Caco-2 (cell line): Measurements from ENCODE around the gene TOM1L1. TPM values are rescaled to one million over a fixed set of nuclear protein-coding genes. Genes with fewer than 3 reads are reported as not detected.

Experiments used
- BruUV-seq: library from RNA; stranded (reverse); fragments of 400-500 nt; replicated peaks from 2 replicates; lab custom pipeline; 2021; lab: Mats Ljungman, UMichigan
- CTCF ChIA-PET: fragments of 300-600 bp; sonication (Branson Sonifier 250); formaldehyde crosslinking; loops from one replicate; lab custom pipeline; 2022; ENCODE audit warnings: antibody characterized with exemption; lab: Charles Lee
- POLR2A ChIA-PET: fragments of 300-600 bp; sonication (Branson Sonifier 250); formaldehyde crosslinking; loops from one replicate; lab custom pipeline; 2022; ENCODE audit warnings: antibody characterized with exemption; lab: Charles Lee
- DNase-seq, 2 experiments: peaks; one replicate each; pipeline versions ENCODE4 v3.0.0 to v3.0.0-alpha.2; 2020 to 2022
- H3K27me3 ChIP-seq: replicated peaks from 2 replicates; pipeline ENCODE4 v1.6.0; 2011; ENCODE audit warnings: low read length; ENCODE audit not compliant: control insufficient read depth, insufficient read depth
- H3K36me3 ChIP-seq: 2 replicates; pipeline ENCODE4 v1.5.1; 2011; ENCODE audit warnings: low read length; ENCODE audit not compliant: control insufficient read depth, insufficient read depth
- H3K4me1 ChIP-seq: fragments of 250-450 bp; sonication (Bioruptor Pico); 2 replicates; pipeline ENCODE4 v1.5.1; 2020; ENCODE audit warnings: mild to moderate bottlenecking
- H3K4me3 ChIP-seq: 2 replicates; pipeline ENCODE4 v1.5.1; 2011; ENCODE audit warnings: low read depth, mild to moderate bottlenecking, control low read depth, low read length
- H3K9me3 ChIP-seq: fragments of 250-450 bp; sonication (Bioruptor Pico); 2 replicates; pipeline ENCODE4 v1.5.1; 2020; ENCODE audit warnings: mild to moderate bottlenecking, moderate library complexity
- H3K27ac Mint-ChIP-seq: one replicate; pipeline ENCODE4 v1.8.0; 2022; ENCODE audit warnings: mixed read lengths; ENCODE audit not compliant: unreplicated experiment
- H3K27me3 Mint-ChIP-seq: one replicate; pipeline ENCODE4 v1.8.0; 2022; ENCODE audit warnings: mixed read lengths; ENCODE audit not compliant: insufficient read depth, unreplicated experiment
- H3K36me3 Mint-ChIP-seq: one replicate; pipeline ENCODE4 v1.8.0; 2022; ENCODE audit warnings: mild to moderate bottlenecking, mixed read lengths; ENCODE audit not compliant: insufficient read depth, unreplicated experiment
- H3K4me1 Mint-ChIP-seq: one replicate; pipeline ENCODE4 v1.8.0; 2022; ENCODE audit warnings: low read depth, mixed read lengths; ENCODE audit not compliant: unreplicated experiment
- H3K4me3 Mint-ChIP-seq: one replicate; pipeline ENCODE4 v1.8.0; 2022; ENCODE audit warnings: mild to moderate bottlenecking, moderate library complexity, mixed read lengths; ENCODE audit not compliant: unreplicated experiment
- H3K9me3 Mint-ChIP-seq: one replicate; pipeline ENCODE4 v1.8.0; 2022; ENCODE audit warnings: mixed read lengths; ENCODE audit not compliant: unreplicated experiment
- CTCF ChIP-seq, 2 experiments: fragments of 200-600 bp in 1 of 2; IDR thresholded peaks; 1 replicate in 1 of 2; 2 replicates in 1 of 2; pipeline versions ENCODE4 v1.5.1 to v1.8.0; 2011 to 2022; ENCODE audit warnings: antibody characterized with exemption in 1 of 2, control low read depth in 1 of 2, inconsistent platforms in 1 of 2, low read depth in 1 of 2, low read length in 1 of 2, mild to moderate bottlenecking in 1 of 2, moderate library complexity in 1 of 2; ENCODE audit not compliant: insufficient read depth in 1 of 2, severe bottlenecking in 1 of 2, unreplicated experiment in 1 of 2
- intact Hi-C: fragments of 100-400 bp; cut with micrococcal nuclease; formaldehyde crosslinking; loops from one replicate; pipeline ENCODE4 v1.10.0; 2022; ENCODE audit not compliant: unreplicated experiment
- total RNA-seq: library from RNA; stranded (reverse); gene quantifications from 2 replicates; pipeline ENCODE4 v1.2.3, GENCODE V29; 2022

TOM1L1 gene
- total RNA-seq, 1 experiment from 2014 or later, result 48.7 TPM

GRCh38 chr17:55002458-55002857, 101.8 kb downstream of the TOM1L1 start:
- BruUV-seq, result no TSS peak
- Histone ChIP-seq H3K9me3 (no peaks in the 10 kb centered on the region), H3K36me3 (no peaks in the 10 kb centered on the region), H3K27me3 (no peaks in the 10 kb centered on the region), H3K4me3 (no peak overlapping the region), H3K4me1 (no peaks in the 10 kb centered on the region)
- no peaks in the 10 kb centered on the region for H3K9me3 Mint-ChIP-seq
- H3K4me1 Mint-ChIP-seq, result no peaks in the 10 kb centered on the region
- ChIA-PET CTCF (no interaction called here), POLR2A (no interaction called here)
- no peaks in the 10 kb centered on the region for H3K27me3 Mint-ChIP-seq
- no peak for DNase-seq
- H3K4me3 Mint-ChIP-seq, result no peak overlapping the region
- no peak overlapping the region for H3K27ac Mint-ChIP-seq
- TF ChIP-seq CTCF (IDR thresholded peaks at IDR 0.05; ENCODE audit: insufficient read depth in 1 of 2, low read depth in 1 of 2, low read length in 1 of 2, severe bottlenecking in 1 of 2, unreplicated experiment in 1 of 2), result no peak
- intact Hi-C loops, result no loop called here
- H3K36me3 Mint-ChIP-seq, result no peaks in the 10 kb centered on the region

GRCh38 chr17:55004484-55004883, 103.8 kb downstream of the TOM1L1 start:
- ChIA-PET CTCF (no interaction called here), POLR2A (no interaction called here)
- H3K9me3 Mint-ChIP-seq, result no peaks in the 10 kb centered on the region
- no TSS peak for BruUV-seq
- H3K4me1 Mint-ChIP-seq, result no peaks in the 10 kb centered on the region
- H3K4me3 Mint-ChIP-seq, result no peak overlapping the region
- H3K36me3 Mint-ChIP-seq, result no peaks in the 10 kb centered on the region
- H3K27me3 Mint-ChIP-seq, result no peaks in the 10 kb centered on the region
- H3K4me3 ChIP-seq, result no peak overlapping the region
- H3K27me3 ChIP-seq, result no peaks in the 10 kb centered on the region
- no peak overlapping the region for H3K27ac Mint-ChIP-seq
- H3K9me3 ChIP-seq, result no peaks in the 10 kb centered on the region
- DNase-seq, result no peak
- TF ChIP-seq CTCF (IDR thresholded peaks at IDR 0.05; ENCODE audit: insufficient read depth in 1 of 2, low read depth in 1 of 2, low read length in 1 of 2, severe bottlenecking in 1 of 2, unreplicated experiment in 1 of 2), result no peak
- no peaks in the 10 kb centered on the region for H3K4me1 ChIP-seq
- no peaks in the 10 kb centered on the region for H3K36me3 ChIP-seq
- intact Hi-C loops, result no loop called here

GRCh38 chr17:55005520-55005919, 104.9 kb downstream of the TOM1L1 start:
- Mint-ChIP-seq H3K27ac (no peak overlapping the region), H3K27me3 (no peaks in the 10 kb centered on the region), H3K36me3 (no peaks in the 10 kb centered on the region), H3K4me3 (no peak overlapping the region), H3K9me3 (no peaks in the 10 kb centered on the region), H3K4me1 (no peaks in the 10 kb centered on the region)
- Histone ChIP-seq H3K36me3 (no peaks in the 10 kb centered on the region), H3K9me3 (no peaks in the 10 kb centered on the region), H3K4me1 (no peaks in the 10 kb centered on the region), H3K4me3 (no peak overlapping the region), H3K27me3 (no peaks in the 10 kb centered on the region)
- no TSS peak for BruUV-seq
- peak; percentile 58 for TF ChIP-seq CTCF (IDR thresholded peaks at IDR 0.05; ENCODE audit: insufficient read depth in 1 of 2, low read depth in 1 of 2, low read length in 1 of 2, severe bottlenecking in 1 of 2, unreplicated experiment in 1 of 2)
- POLR2A ChIA-PET, result no interaction called here
- intact Hi-C loops, result no loop called here
- CTCF ChIA-PET, result interaction anchor here (1.0 to 1.3 kb wide), 3 partner anchors 11 to 105 kb away, joined by 3 to 5 read pairs (median 3); partner anchors contain the start of gene TOM1L1
- DNase-seq, result peak in 1 of 2 experiments; percentile 24

Other genes with a start within 250 kb of the TOM1L1 start
- gene COX11, start 67.8 kb downstream of the TOM1L1 start, total RNA-seq, result 75.9 and 77.6 TPM in 2 replicates
- 16.1 and 16.8 TPM in 2 replicates for gene STXBP4, start 67.9 kb downstream of the TOM1L1 start, total RNA-seq